ENCODE measurements around the gene NPBWR2. TPM values are rescaled to one million over a fixed set of nuclear protein-coding genes. Genes with fewer than 3 reads are reported as not detected.

Gene NPBWR2
- total and polyA plus RNA-seq, 4 donors = not detected

DNA sequence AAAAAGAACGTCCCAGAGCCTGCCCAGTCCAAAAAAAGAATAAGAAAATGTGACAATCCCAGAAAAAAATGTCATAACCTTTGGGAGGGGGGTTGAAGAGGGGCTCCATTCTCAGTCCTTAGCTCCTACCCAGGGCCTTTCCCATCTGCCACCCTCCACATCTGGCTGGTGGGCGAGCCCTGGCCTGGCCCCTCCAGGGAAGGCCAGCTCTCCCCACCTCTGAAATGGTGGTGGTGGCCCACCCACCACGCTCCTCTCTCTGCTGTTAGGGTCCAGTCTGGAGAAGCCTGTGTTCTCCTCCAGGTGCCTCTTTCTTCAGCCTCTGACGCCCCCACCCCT, 28.5 kb downstream of the NPBWR2 start:
- Histone ChIP-seq H3K4me3 (ENCODE audit: low read depth in 1 of 3, low read length in 3 of 3) (peak overlapping the region; percentile 45 to 66 (median 61)), H3K4me1 (ENCODE audit: control insufficient read depth in 4 of 4, insufficient read depth in 4 of 4, low read length in 3 of 4) (peaks cover 11 to 32% (median 16%) of the 10 kb centered on the region in 4 donors), H3K27ac (ENCODE audit: low read depth in 1 of 2, low read length in 2 of 2) (peak overlapping the region; percentile 22 to 63), H3K9me3 (ENCODE audit: control insufficient read depth in 4 of 4, low read length in 3 of 4) (no peaks in the 10 kb centered on the region), H3K27me3 (ENCODE audit: control insufficient read depth in 4 of 4, insufficient read depth in 4 of 4, low read length in 3 of 4) (no peaks in the 10 kb centered on the region), H3K9ac (ENCODE audit: low read depth in 1 of 2, low read length in 2 of 2) (peak overlapping the region; percentile 1 to 25), H3K36me3 (ENCODE audit: control insufficient read depth in 4 of 4, insufficient read depth in 3 of 4, low read depth in 1 of 4, low read length in 3 of 4) (peaks cover 0 to under 1% (median 0%) of the 10 kb centered on the region in 4 donors)
- 48% methylated on average over 4 of the region's 4 CpGs for WGBS
- TF ChIP-seq RAD21 (IDR thresholded peaks at IDR 0.05) = no peak
- no peak for TF ChIP-seq FOXA1 (IDR thresholded peaks at IDR 0.05)
- TF ChIP-seq, protein P1, sequence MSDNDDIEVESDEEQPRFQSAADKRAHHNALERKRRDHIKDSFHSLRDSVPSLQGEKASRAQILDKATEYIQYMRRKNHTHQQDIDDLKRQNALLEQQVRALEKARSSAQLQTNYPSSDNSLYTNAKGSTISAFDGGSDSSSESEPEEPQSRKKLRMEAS (IDR thresholded peaks at IDR 0.05) = no peak
- TF ChIP-seq YY1 (IDR thresholded peaks at IDR 0.05) = no peak
- TF ChIP-seq EGR1 (IDR thresholded peaks at IDR 0.05; ENCODE audit: low read depth in 2 of 2) = no peak
- no peak for TF ChIP-seq RXRA (IDR thresholded peaks at IDR 0.05)
- TF ChIP-seq JUND (IDR thresholded peaks at IDR 0.05) = no peak
- TF ChIP-seq, protein P2, sequence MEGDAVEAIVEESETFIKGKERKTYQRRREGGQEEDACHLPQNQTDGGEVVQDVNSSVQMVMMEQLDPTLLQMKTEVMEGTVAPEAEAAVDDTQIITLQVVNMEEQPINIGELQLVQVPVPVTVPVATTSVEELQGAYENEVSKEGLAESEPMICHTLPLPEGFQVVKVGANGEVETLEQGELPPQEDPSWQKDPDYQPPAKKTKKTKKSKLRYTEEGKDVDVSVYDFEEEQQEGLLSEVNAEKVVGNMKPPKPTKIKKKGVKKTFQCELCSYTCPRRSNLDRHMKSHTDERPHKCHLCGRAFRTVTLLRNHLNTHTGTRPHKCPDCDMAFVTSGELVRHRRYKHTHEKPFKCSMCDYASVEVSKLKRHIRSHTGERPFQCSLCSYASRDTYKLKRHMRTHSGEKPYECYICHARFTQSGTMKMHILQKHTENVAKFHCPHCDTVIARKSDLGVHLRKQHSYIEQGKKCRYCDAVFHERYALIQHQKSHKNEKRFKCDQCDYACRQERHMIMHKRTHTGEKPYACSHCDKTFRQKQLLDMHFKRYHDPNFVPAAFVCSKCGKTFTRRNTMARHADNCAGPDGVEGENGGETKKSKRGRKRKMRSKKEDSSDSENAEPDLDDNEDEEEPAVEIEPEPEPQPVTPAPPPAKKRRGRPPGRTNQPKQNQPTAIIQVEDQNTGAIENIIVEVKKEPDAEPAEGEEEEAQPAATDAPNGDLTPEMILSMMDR (IDR thresholded peaks at IDR 0.05; ENCODE audit: low read depth, low read length, missing input control) = no peak
- TF ChIP-seq HNF4A (conservative IDR thresholded peaks at IDR 0.05) = no peak
- TF ChIP-seq GABPA (IDR thresholded peaks at IDR 0.05 in 1 of 2, conservative IDR thresholded peaks at IDR 0.05 in 1 of 2) = no peak
- TF ChIP-seq NR2F2 (IDR thresholded peaks at IDR 0.05) = no peak
- TF ChIP-seq TAF1 (conservative IDR thresholded peaks at IDR 0.05) = no peak
- TF ChIP-seq, protein P3, sequence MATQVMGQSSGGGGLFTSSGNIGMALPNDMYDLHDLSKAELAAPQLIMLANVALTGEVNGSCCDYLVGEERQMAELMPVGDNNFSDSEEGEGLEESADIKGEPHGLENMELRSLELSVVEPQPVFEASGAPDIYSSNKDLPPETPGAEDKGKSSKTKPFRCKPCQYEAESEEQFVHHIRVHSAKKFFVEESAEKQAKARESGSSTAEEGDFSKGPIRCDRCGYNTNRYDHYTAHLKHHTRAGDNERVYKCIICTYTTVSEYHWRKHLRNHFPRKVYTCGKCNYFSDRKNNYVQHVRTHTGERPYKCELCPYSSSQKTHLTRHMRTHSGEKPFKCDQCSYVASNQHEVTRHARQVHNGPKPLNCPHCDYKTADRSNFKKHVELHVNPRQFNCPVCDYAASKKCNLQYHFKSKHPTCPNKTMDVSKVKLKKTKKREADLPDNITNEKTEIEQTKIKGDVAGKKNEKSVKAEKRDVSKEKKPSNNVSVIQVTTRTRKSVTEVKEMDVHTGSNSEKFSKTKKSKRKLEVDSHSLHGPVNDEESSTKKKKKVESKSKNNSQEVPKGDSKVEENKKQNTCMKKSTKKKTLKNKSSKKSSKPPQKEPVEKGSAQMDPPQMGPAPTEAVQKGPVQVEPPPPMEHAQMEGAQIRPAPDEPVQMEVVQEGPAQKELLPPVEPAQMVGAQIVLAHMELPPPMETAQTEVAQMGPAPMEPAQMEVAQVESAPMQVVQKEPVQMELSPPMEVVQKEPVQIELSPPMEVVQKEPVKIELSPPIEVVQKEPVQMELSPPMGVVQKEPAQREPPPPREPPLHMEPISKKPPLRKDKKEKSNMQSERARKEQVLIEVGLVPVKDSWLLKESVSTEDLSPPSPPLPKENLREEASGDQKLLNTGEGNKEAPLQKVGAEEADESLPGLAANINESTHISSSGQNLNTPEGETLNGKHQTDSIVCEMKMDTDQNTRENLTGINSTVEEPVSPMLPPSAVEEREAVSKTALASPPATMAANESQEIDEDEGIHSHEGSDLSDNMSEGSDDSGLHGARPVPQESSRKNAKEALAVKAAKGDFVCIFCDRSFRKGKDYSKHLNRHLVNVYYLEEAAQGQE (IDR thresholded peaks at IDR 0.05) = no peak
- TF ChIP-seq HNF4G (IDR thresholded peaks at IDR 0.05) = no peak
- TF ChIP-seq, protein P4, sequence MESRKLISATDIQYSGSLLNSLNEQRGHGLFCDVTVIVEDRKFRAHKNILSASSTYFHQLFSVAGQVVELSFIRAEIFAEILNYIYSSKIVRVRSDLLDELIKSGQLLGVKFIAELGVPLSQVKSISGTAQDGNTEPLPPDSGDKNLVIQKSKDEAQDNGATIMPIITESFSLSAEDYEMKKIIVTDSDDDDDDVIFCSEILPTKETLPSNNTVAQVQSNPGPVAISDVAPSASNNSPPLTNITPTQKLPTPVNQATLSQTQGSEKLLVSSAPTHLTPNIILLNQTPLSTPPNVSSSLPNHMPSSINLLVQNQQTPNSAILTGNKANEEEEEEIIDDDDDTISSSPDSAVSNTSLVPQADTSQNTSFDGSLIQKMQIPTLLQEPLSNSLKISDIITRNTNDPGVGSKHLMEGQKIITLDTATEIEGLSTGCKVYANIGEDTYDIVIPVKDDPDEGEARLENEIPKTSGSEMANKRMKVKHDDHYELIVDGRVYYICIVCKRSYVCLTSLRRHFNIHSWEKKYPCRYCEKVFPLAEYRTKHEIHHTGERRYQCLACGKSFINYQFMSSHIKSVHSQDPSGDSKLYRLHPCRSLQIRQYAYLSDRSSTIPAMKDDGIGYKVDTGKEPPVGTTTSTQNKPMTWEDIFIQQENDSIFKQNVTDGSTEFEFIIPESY (IDR thresholded peaks at IDR 0.05) = no peak
- TF ChIP-seq SP1 (IDR thresholded peaks at IDR 0.05) = no peak
- TF ChIP-seq FOXA2 (IDR thresholded peaks at IDR 0.05) = no peak
- TF ChIP-seq, protein P5, sequence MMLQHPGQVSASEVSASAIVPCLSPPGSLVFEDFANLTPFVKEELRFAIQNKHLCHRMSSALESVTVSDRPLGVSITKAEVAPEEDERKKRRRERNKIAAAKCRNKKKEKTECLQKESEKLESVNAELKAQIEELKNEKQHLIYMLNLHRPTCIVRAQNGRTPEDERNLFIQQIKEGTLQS (IDR thresholded peaks at IDR 0.05) = no peak
- no peak for DNase-seq (ENCODE audit: low spot score)

Measured in liver (tissue), 9 donors.